ENCODE data around the gene MARS2.
"Not testable (repeated sequence)": the region's sequence is repeated elsewhere in the genome, so short reads cannot be mapped to it uniquely, and the experiment has no call there.

MARS2 gene

GRCh38 chr2:197707316-197708213 lies 2.4 kb downstream of the MARS2 start:
- no peak for DNase-seq

- DNase-seq: no peak
Measured at GRCh38 chr2:197708331-197708730, 3.2 kb downstream of the MARS2 start.

GRCh38 chr2:197709140-197709539 lies 4.0 kb downstream of the MARS2 start:
- DNase-seq: not testable (repeated sequence)

DNA sequence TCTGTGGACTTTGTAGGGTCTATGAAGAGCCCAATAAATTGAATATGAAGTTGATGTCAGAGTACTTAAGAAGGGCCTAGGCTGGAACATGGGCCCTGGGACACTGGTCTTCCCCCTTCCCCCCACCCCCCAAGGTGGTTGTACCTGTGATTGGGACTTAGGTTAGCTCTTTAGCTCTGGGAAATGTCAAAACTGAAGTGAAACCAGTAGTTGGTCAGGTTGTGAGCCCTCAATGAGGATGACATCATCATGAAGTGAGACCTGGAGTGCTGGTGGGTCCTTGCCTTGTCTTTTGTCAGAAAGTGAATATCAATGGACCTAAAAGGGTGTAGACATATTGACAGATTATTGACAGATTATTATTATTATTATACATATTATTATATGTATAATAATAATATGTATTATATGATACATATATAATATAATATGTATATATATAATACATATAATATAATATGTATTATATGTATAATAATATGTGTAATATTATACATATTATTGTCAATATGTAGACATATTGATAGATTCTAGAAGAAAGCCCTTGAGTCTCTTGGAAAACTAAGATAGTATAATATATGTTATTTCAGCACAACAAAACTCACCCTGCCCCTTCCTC lies 5.4 kb downstream of the MARS2 start:
- DNase-seq: no peak

DNA sequence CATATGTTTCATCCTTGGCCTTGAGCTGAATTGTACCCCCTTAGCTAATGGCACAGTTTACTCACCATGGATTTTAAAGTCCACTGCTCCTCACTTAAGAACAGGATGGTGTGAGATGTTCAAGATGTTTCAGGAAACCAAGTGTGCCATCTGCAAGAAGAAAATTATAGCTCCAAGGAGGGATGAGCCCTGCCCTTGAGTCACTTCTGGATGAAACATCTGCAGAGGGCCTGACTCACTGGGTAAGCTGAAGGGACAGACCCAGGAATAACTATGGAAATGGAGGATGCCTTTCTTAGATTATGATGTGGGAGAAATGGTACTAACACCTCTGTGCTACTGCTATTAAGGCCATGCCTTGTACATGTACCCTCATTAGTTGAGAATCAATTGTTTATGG lies 6.4 kb downstream of the MARS2 start:
- DNase-seq: no peak

DNA sequence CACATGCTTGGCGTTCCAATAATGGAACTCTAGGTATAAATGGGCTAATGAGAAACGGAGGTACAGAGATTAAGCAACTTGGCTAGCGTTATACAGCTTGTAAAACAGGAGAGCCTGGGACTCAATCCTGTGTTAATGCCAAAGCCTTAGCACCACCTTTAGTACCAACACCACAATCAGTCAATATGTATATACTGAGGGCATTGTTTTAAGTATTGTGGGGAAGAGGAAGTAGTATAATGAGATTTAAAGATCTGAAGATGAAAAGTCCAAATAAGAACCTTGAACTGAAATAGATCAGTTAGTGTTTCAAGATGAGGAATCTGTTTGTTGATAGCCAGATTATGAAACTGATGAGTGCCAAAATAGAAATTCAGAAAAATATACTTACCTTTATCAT lies 8.1 kb downstream of the MARS2 start:
- DNase-seq: no peak

DNA sequence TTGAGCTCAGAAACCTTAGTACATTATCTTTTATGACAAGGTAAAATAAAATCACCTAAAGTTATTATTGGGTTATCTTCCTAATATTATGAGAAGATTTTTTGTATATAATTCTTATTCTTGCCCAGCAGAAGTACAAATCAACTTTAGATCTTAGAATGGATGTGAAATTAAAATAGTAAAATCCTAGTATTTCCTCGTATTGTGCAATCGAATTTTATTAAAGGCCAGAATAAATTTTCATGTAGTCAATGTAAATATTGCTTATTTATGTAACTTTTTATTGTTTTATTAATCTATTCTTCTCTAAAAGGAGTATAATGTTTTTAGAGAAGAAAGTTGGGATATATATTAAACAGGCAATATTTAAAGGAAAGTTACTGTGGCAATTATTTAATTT lies 12.7 kb downstream of the MARS2 start:
- no peak for DNase-seq

DNA sequence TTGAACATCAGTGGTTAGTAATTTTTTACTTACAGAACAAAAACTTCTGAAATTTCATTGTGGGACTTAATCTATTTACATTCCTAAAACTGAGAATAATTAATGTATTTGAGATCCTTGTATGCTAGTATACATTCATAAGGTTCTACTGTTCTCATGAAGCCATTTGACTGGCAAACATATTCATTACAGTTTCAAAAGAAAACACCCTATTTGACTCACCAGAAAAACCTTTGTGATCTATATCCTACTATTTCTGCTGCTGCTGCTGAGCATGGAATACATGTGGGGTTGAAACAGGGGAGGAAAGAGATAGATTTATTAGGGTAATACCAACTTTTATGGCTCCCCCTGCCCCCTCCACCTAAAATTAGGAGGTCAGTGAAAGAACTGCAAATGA lies 21.8 kb downstream of the MARS2 start:
- DNase-seq: no peak

GRCh38 chr2:197728555-197729544 lies 23.7 kb downstream of the MARS2 start:
- DNase-seq: not testable (repeated sequence)

DNA sequence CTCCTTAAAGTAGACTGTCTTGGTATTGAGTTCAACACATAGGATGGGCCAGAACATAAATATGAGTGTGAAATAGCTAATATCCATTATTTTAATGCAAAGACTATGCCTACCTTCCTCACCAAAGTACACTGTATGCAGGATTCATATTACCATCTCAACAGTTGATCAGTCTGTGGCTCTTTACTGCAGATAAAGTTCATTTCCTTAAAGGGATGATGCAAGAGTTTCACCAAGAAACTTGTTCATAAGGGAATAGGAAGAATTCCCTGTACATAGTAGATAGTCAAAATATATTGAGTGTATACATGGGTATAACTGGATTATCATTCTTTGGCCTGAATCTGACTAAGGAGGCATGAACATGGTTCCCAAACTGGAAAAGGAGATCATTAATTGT lies 35.0 kb downstream of the MARS2 start:
- no peak for DNase-seq

Measured in NCI-H524 treated with DMSO at 0.1 percent for 48 hours (cell line).